ENCODE data around the gene CACNA1H.

DNA sequence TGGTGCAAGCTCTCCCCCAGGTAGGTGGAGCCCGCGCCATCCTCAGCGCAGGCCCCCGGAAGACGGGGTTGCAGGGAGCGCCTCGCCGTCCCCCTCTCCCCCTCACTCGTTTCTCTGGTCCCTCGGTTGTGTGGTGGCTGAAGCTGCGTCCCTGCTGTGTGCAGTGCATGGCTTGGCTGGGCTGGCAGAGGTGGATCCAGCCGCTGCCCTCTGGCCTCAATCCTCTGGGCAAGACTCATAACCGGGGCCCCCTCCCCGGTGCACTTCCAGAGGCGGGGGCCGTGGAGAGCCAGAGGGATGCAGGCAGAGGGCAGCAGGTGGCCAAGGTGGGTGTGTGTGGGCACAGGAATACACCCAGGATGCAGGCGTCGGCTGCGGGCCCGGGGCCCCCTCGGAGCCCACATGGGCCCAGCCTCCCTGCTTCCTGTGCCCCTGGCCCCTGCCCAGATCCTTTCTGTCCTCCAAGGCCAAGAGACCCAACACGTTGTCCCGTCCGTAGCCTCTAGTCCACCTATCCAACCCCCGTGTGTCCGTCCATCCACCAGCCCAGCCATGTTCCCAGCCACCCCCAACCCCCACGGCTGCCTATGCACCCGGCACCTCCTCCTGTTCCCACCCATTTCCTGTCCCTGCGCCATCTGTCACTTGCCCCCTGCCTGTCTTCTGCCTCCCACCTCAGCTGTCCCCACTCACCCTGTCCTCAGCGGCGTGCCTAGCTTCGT, 62.8 kb downstream of the CACNA1H start:
- TF ChIP-seq, protein P1, sequence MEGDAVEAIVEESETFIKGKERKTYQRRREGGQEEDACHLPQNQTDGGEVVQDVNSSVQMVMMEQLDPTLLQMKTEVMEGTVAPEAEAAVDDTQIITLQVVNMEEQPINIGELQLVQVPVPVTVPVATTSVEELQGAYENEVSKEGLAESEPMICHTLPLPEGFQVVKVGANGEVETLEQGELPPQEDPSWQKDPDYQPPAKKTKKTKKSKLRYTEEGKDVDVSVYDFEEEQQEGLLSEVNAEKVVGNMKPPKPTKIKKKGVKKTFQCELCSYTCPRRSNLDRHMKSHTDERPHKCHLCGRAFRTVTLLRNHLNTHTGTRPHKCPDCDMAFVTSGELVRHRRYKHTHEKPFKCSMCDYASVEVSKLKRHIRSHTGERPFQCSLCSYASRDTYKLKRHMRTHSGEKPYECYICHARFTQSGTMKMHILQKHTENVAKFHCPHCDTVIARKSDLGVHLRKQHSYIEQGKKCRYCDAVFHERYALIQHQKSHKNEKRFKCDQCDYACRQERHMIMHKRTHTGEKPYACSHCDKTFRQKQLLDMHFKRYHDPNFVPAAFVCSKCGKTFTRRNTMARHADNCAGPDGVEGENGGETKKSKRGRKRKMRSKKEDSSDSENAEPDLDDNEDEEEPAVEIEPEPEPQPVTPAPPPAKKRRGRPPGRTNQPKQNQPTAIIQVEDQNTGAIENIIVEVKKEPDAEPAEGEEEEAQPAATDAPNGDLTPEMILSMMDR (IDR thresholded peaks at IDR 0.05; ENCODE audit: insufficient read depth, low read length, poor library complexity, severe bottlenecking), result no peak
- no peak for TF ChIP-seq EZH2phosphoT487 (conservative IDR thresholded peaks at IDR 0.05; ENCODE audit: low read length)

Measured in SU-DHL-6 (cell line).